IPS-18a (cell line): ENCODE data around the gene ZBTB45.
A peak's percentile ranks its signal among the peaks of the same experiment; 100 is the strongest.
"Not testable (repeated sequence)": the region's sequence is repeated elsewhere in the genome, so short reads cannot be mapped to it uniquely, and the experiment has no call there.

Experiments used
- H3K27ac ChIP-seq: one replicate; pipeline ENCODE4 v1.5.1; 2013; ENCODE audit warnings: low read length
- H3K27me3 ChIP-seq: one replicate; pipeline ENCODE4 v1.6.1; 2013; ENCODE audit warnings: mild to moderate bottlenecking, low read length; ENCODE audit not compliant: control insufficient read depth, insufficient read depth
- H3K36me3 ChIP-seq: one replicate; pipeline ENCODE4 v1.6.1; 2013; ENCODE audit warnings: low read depth, low read length; ENCODE audit not compliant: control insufficient read depth
- H3K4me1 ChIP-seq: one replicate; pipeline ENCODE4 v1.6.1; 2013; ENCODE audit warnings: low read depth, low read length; ENCODE audit not compliant: control insufficient read depth
- H3K4me3 ChIP-seq: one replicate; pipeline ENCODE4 v1.5.1; 2013; ENCODE audit warnings: low read length
- H3K9ac ChIP-seq: one replicate; pipeline ENCODE4 v1.6.1; 2013; ENCODE audit warnings: mild to moderate bottlenecking, low read length, moderate library complexity
- H3K9me3 ChIP-seq: one replicate; pipeline ENCODE4 v1.6.1; 2013; ENCODE audit warnings: low read depth, low read length; ENCODE audit not compliant: control insufficient read depth

Gene ZBTB45

GRCh38 chr19:58484349-58484748 is 35.3 kb downstream of the ZBTB45 start:
- H3K27me3 ChIP-seq, H3K9me3 ChIP-seq, H3K27ac ChIP-seq, H3K4me1 ChIP-seq, H3K36me3 ChIP-seq, H3K4me3 ChIP-seq, H3K9ac ChIP-seq: not testable (repeated sequence)

GRCh38 chr19:58483776-58484175 is 35.8 kb downstream of the ZBTB45 start:
- Histone ChIP-seq H3K4me3 (no peak overlapping the region), H3K27me3 (no peaks in the 10 kb centered on the region), H3K36me3 (no peaks in the 10 kb centered on the region), H3K4me1 (no peaks in the 10 kb centered on the region), H3K9me3 (no peaks in the 10 kb centered on the region), H3K27ac (no peak overlapping the region), H3K9ac (no peak overlapping the region)

- Histone ChIP-seq H3K4me1 (no peaks in the 10 kb centered on the region), H3K4me3 (no peak overlapping the region), H3K36me3 (no peaks in the 10 kb centered on the region), H3K27ac (no peak overlapping the region), H3K9me3 (no peaks in the 10 kb centered on the region), H3K9ac (no peak overlapping the region), H3K27me3 (no peaks in the 10 kb centered on the region)
Measured at GRCh38 chr19:58482372-58482771, 37.2 kb downstream of the ZBTB45 start.

GRCh38 chr19:58480831-58481230 is 38.8 kb downstream of the ZBTB45 start:
- Histone ChIP-seq H3K9ac (no peak overlapping the region), H3K27ac (no peak overlapping the region), H3K4me1 (no peaks in the 10 kb centered on the region), H3K27me3 (no peaks in the 10 kb centered on the region), H3K9me3 (no peaks in the 10 kb centered on the region), H3K36me3 (no peaks in the 10 kb centered on the region), H3K4me3 (no peak overlapping the region)

- H3K36me3 ChIP-seq = no peaks in the 10 kb centered on the region
- H3K27me3 ChIP-seq = no peaks in the 10 kb centered on the region
- H3K4me1 ChIP-seq = no peaks in the 10 kb centered on the region
- no peaks in the 10 kb centered on the region for H3K9me3 ChIP-seq
- no peak overlapping the region for H3K27ac ChIP-seq
- no peak overlapping the region for H3K4me3 ChIP-seq
- H3K9ac ChIP-seq = no peak overlapping the region
Measured at GRCh38 chr19:58480481-58480830, 39.2 kb downstream of the ZBTB45 start.

GRCh38 chr19:58479736-58480480 is 39.7 kb downstream of the ZBTB45 start:
- H3K9me3 ChIP-seq = no peaks in the 10 kb centered on the region
- no peak overlapping the region for H3K27ac ChIP-seq
- H3K4me3 ChIP-seq = no peak overlapping the region
- no peak overlapping the region for H3K9ac ChIP-seq
- H3K27me3 ChIP-seq = no peaks in the 10 kb centered on the region
- peaks cover 5% of the 10 kb centered on the region for H3K4me1 ChIP-seq
- H3K36me3 ChIP-seq = no peaks in the 10 kb centered on the region

GRCh38 chr19:58479303-58479702 is 40.3 kb downstream of the ZBTB45 start:
- Histone ChIP-seq H3K4me1 (peaks cover 6% of the 10 kb centered on the region), H3K36me3 (no peaks in the 10 kb centered on the region), H3K27me3 (no peaks in the 10 kb centered on the region), H3K9ac (no peak overlapping the region), H3K4me3 (no peak overlapping the region), H3K27ac (no peak overlapping the region), H3K9me3 (no peaks in the 10 kb centered on the region)

- no peak overlapping the region for H3K27ac ChIP-seq
- H3K9me3 ChIP-seq = no peaks in the 10 kb centered on the region
- H3K9ac ChIP-seq = no peak overlapping the region
- H3K27me3 ChIP-seq = no peaks in the 10 kb centered on the region
- peaks cover 6% of the 10 kb centered on the region for H3K4me1 ChIP-seq
- no peaks in the 10 kb centered on the region for H3K36me3 ChIP-seq
- no peak overlapping the region for H3K4me3 ChIP-seq
Measured at GRCh38 chr19:58477871-58478270, 41.7 kb downstream of the ZBTB45 start.

GRCh38 chr19:58477130-58477529 is 42.5 kb downstream of the ZBTB45 start:
- Histone ChIP-seq H3K36me3 (peaks cover 3% of the 10 kb centered on the region), H3K27ac (no peak overlapping the region), H3K4me1 (peaks cover 6% of the 10 kb centered on the region), H3K27me3 (no peaks in the 10 kb centered on the region), H3K9ac (no peak overlapping the region), H3K4me3 (peak overlapping the region; percentile 78), H3K9me3 (no peaks in the 10 kb centered on the region)

GRCh38 chr19:58476498-58477015 is 43.1 kb downstream of the ZBTB45 start:
- peaks cover 6% of the 10 kb centered on the region for H3K4me1 ChIP-seq
- peak overlapping the region; percentile 78 for H3K4me3 ChIP-seq
- peaks cover 5% of the 10 kb centered on the region for H3K36me3 ChIP-seq
- no peaks in the 10 kb centered on the region for H3K9me3 ChIP-seq
- H3K9ac ChIP-seq = peak overlapping the region; percentile 64
- H3K27me3 ChIP-seq = no peaks in the 10 kb centered on the region
- H3K27ac ChIP-seq = peak overlapping the region; percentile 62

- H3K27ac ChIP-seq = peak within 1 kb of the TSS; percentile 62
- H3K4me3 ChIP-seq = peak within 1 kb of the TSS; percentile 78
- H3K9me3 ChIP-seq = no peaks in the 10 kb centered on the region
- peak within 1 kb of the TSS; percentile 64 for H3K9ac ChIP-seq
- peaks cover 6% of the 10 kb centered on the region for H3K4me1 ChIP-seq
- peaks cover 5% of the 10 kb centered on the region for H3K36me3 ChIP-seq
- no peaks in the 10 kb centered on the region for H3K27me3 ChIP-seq
Measured at GRCh38 chr19:58475714-58476497, 43.7 kb downstream of the ZBTB45 start, which contains the start of gene ZNF446. Gene ZNF446, plus strand, starts transcription at chr19:58476352. Its CDS starts 867 bp downstream, at chr19:58477219.
